HG03108 (cell line): ENCODE results near the gene SPTBN4.
"Not testable (repeated sequence)": the region's sequence is repeated elsewhere in the genome, so short reads cannot be mapped to it uniquely, and the experiment has no call there.

ENCODE experiments used
- ATAC-seq: cut with Tn5 transposase; IDR thresholded peaks from one replicate; pipeline ENCODE4 v1.9.1; 2021; ENCODE audit warnings: moderate library complexity; ENCODE audit not compliant: unreplicated experiment

Gene SPTBN4

DNA sequence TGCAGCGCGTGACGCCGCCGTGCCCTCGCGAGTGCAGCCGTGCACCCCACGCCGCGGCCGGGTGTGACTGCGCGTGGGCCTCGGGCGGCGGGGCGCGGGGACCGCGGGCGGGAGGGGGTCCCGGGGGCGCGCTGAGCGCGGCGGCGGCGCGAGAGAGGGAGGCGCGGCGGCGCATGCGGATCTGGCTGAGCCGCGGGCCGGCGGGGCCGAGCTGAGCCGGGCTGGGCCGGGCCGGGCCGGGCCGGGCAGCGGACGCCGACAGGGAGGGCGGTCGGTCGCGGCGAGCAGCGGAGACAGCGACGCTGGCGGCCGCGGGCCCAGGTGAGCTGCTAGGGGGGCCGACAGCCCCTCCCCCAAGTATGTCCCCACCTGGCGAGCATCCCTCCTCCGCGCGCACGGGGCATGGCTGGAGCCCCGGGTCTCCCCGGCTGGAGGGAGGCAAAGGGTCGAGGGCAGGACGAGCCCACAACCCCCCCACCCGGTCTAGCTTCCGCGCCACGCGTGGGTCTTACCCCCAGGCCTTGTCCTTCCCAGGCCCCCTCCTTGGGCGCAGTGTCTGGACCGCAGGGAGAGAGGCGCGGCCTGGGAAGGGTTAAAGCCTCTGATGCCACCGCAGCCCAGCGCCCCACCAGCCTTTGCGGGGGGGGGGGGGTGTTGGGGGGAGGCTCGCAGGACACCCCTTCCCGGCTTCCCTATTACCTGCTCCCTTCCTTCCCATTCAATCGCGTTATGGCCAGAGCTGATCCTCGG, at the start of gene SPTBN4:
Gene SPTBN4, plus strand, starts transcription at position 17 of the 750 bp plus-strand sequence. CDS start 5,621 bp downstream, outside the sequence.
- no peak for ATAC-seq

DNA sequence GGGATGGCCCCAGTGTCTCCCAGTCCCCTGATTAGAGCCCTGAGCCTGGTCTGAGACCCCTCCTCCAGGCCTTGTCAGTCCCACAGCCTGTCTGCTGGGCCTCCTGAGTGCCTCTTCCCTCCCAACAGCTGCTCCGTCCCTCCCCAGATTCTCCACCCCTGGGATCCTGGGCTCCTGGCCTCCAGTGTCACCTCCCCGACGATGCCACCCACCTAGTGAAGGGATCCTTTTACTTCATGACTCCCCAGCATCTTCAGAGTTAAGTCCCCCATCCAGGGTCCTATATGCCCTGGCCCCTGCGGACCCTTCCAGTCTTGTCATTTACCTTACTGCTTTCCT, 49.2 kb upstream of the SPTBN4 start:
- no peak for ATAC-seq

DNA sequence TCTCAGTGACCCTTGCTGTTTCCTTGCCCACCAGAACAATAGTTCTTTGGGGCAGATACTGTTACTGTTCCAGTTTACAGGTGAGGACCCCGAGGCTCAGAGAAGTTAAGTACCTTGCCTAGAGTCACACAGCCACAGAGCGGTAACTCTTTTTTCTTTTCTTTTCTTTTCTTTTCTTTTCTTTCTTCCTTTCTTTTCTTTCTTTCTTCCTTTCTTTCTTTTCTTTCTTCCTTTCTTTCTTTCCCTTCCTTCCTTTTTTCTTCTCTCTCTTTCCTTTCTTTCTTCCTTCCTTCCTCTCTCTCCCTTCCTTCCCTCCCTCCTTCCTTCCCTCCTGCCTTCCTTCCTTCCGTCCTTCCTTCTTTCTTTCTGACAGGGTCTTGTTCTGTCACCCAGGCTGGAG, 48.8 kb upstream of the SPTBN4 start:
- no peak for ATAC-seq

DNA sequence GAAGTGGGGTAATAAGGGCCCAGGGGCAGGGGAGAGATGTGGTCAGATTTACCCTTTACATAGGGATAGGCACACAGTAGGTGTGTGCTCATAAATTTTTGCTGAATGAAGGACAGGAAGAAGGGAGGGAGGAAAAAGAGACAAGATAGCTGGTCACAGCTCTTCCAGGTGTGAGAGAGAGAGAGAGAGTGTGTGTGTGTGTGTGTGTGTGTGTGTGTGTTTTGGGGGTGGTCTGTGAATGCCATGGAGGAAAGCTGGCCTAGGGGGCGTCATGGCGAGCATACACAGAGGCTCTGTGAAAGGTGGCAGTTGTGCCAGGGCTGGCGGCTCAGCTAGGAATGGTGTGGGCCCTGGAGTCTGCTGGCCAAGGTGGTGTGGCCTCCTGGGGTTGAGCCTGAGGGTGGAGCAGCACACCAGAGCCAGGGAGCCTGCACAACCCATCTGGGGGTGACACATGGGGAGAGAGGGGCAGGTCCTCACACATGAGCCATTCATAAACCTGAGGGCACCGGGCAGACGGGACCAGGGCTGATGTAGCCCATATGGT, 47.7 kb upstream of the SPTBN4 start:
- ATAC-seq = no peak

DNA sequence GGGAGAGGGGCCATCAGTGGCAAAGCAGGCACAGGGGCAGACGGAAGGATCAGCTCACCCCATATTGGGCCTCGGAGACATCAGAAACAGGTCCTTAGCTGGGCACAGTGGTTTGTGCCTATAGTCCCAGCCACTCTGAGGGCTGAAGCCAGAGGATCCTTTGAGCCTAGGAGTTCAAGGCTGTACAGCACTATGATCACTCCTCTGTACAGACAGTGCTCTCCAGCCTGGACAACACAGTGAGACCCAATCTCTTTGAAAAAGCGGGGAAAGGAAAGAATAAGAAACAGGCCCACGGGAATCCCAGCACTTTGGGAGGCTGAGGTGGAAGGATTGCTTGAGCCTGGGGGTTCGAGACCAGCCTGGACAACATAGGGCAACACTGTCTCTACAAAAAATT, 47.0 kb upstream of the SPTBN4 start:
- ATAC-seq = no peak

DNA sequence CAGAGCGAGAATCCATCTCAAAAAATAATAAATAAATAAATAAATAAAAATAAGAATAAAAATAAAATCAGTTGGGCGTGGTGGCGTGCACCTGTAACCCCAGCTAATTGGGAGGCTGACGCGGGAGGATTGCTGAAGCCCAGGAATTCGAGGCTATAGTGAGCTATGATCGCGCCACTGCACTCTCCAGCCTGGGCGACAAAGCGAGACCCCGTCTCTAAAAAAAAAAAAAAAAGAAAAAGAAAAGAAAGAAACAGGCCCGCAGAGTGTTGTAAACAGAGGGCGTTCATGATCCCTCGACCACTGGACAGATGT, 46.4 kb upstream of the SPTBN4 start:
- ATAC-seq = no peak

DNA sequence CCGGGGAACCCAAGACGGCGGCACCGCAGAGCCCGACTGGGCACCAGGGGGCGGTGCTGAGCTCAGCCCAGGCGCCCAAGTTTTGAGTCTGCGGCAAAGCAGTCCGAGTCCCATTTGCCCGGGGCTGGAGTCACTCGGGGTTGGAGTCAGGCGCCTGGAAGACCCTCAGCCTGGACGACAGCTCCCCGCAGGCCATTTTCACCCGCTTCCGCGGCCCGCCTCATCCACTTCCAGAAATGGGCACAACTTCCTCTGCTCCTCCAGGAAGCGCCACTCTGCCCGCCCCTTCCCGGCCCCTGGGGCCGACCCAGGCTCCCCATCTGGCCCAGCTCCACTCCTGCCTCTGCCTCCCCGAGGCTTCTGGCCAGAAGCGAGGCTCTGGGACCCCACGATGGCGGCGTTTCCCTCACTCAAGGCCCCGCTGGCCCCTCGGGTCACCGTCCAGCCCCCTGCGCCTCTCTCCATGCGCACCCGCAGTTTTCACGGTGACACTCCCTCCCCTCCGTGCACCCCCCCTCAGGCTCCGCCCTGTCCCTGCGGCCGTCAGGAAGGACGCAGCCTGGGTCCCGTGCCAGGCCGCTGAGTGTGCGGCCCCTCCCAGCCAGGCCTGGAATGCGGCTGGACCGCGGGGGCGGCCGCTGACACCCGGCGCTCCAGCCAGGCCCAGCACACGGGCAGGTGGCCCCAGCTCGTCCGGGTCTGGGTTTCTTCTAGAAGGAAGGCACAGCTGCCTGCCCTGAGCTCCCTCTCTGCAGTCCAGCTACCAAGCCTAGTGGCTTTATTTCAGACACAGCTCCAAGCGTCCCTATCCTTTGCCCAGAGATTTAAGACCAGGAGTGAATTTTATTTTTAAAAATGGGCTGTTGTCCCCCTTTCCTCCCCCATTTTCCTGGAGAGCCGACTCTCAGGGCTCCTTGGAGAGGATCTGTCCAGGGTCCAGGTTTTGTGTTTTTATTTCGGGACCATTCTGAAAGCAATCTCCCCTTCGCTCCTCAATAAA, 45.7 kb upstream of the SPTBN4 start:
- peak; percentile 36 for ATAC-seq

DNA sequence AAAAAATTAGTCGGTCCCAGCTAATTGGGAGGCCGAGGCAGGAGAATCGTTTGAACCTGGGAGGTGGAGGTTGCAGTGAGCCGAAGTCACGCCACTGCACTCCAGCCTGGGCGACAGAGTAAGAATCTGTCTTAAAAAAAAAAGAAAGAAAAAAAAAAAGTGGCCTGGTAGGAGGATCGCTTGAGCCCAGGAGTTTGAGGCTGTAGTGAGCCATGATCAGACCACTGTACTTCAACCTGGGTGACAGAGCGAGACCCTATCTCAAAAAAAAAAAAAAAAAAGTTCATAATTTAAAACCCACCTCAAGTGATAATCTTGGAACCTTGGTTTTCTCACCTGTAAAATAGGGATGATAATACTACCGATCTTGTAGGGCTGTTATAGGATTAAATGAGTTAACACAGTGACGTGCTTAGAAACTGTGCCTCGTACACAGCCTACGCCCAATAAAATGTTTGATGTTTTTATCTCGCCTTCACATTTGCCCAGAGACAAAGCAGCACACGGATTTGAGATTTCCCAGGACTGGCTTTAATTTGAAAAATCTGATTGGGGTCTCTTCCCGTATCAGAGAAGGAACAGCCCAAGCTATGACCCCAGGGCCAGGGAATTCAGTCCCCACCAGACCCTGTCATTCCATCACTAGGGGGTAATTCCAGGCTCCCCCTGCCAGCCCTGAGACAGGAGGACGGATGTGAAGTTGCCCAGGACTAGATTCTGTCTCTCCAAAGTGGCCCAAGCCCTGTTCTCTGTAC, 44.6 kb upstream of the SPTBN4 start:
- no peak for ATAC-seq

DNA sequence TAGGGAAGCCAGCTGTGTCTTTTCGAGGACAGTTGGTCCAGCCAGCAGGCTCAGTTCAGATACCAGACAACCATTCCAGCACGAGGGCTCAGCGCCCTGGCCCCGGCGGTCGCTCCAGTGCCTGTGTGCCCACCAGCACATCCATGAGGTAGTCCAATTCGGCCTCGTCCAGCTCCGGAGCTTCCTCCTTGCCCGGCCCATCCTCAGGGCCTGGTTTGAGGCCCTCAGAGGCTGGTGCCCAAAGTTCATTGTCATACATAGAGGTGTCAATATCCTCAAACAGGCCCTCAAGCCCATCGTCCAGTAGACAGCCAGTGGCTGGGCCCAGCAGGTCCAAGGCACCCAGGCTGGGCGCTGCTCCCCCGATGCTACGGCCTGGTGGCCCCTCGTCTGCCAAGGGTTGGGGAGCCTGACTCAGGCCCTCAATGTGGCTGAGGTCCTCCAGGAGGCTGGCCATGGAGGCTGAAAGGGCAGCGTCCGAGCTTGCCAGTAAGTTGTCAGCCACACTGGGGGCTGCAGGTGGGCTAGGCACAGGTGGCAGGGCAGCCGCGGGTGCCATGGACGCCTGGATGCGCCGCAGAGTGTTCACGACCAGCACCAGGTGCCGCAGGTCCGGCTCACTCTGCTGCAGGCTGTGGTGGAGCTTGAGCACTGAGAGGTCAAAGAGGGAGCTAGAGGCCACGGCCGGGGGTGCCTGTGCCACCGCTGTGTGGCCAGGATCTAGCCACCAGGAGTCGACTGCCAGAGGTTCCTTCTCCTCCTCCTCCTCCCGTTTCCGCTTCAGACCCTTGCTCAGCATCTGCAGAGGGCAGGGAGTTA, 43.8 kb upstream of the SPTBN4 start:
- ATAC-seq = no peak

DNA sequence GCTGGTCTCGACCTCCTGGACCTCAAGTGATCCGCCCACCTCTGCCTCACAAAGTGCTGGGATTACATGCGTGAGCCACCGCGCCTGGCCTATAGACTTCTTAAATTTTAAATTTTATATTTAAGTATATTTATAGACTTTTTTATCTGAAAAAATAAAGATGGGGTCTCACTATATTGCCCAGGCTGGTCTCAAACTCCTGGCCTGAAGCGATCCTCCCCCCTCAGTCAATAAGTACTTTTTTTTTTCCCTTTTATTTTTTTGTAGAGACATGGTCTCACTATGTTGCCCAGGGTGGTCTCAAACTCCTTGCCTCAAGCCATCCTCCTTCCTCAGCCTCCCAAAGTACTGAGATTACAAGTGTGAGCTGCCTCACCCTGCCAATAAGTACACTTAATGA, 42.9 kb upstream of the SPTBN4 start:
- no peak for ATAC-seq

DNA sequence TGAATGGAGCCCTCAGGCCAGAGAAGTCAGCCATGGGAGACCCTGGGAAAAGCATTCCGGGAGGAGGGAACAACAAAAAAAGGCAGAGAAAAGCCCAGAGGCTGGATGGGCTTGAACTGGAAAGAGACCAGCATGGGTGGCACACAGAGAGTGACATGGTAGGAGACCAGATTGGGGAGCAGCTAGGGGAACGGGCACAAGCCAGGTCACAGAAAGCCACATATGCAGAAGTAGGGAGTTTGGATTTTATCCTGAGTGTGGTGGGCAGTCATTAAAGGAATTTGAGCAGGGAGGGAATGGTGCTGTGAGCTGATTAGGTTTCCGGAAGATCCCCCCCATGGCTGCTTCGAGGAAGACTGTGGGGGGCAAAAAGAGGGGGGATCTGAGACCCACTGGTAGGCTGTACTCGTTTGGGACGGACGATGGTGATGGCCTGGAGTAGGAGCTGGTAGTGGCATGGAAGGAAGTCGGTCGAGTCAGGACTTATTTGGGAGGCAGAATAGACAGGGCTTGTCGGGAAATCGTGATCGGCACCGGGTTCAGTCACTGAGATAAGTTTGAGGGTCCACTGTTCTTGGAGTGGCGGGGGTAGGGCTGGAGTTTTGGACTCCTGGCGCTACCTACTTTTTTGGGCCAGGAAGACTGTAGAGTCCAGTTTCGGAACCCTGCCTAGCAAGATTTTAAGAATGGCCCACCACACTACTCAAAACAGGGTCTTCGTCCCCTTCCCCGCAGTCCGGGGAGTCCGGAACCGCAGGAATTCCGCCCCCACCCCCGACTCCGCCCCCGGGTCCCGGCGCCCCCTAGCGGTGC, 42.0 kb upstream of the SPTBN4 start:
- no peak for ATAC-seq

DNA sequence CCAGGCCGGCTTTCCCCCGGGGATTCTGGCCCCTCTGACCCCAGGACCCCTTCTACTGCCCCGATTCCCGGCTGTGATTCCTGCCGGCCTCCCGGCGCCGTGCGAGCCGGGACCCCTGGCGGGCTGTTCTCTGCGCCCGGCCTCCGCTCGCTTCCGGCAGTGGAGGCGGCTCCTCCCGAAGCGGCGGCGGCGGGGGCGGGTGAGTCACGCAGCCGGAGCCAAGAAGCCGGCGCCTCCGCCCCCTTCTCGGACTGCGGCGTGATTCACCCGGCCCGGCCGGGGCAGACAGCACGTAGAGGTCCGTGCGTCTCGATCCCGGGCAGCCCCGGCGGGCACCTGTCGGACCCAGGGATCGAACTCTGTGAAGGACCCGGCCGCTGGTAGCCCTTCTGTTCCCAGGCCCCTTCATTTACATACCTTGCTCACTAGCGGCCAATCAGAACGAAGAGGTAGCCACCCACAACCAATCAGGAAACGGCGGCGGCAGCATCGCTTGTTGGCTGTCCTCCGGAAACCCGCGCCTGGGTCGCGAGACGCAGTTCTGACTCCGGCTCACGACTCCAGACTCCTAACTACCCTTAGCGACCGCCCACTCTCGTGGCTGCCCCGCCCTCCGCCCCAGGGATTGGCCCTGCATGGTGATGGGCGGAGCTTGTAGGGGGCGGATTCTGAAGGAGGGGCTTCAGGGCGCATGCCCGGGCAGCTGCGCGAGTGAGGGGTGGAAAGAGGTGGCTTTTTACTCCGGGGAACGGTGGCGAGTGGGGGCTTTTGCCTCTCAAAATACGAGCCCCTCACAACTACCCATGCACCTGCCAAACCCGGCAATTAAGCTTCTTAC, 41.1 kb upstream of the SPTBN4 start, which contains the start of gene SERTAD1:
Gene SERTAD1, minus strand, starts transcription at position 543 of the 838 bp plus-strand sequence. CDS start 2,446 bp downstream, outside the sequence.
- ATAC-seq = peak; percentile 77

DNA sequence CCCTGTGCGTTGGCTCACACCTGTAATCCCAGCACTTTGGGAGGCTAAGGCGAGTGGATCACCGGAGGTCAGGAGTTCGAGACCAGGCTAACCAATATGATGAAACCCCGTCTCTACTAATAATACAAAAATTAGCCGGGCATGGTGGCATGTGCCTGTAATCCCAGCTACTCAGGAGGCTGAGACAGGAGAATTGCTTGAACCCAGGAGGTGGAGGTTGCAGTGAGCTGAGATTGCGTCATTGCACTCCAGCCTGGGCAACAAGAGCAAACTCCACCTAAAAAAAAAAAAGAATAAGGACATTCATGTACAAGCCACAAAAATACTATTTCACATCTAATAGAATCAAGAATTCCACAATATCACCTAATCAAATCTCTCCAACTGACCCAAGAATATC, 38.6 kb upstream of the SPTBN4 start:
- ATAC-seq = not testable (repeated sequence)

DNA sequence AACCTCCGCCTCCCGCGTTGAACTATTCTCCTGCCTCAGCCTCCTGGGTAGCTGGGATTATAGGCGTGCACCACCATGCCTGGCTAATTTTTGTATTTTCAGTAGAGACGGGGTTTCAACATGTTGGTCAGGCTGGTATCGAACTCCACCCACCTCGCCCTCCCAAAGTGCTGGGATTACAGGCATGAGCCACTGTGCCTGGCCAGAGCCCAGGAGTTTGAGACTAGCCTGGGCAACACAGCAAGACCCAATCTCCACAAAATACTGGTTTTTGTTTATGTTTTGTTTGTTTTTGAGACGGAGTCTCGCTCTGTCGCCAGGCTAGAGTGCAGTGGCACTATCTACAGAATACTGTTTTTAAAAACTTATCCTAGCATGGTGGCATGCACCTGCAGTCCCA, 36.6 kb upstream of the SPTBN4 start:
- ATAC-seq = not testable (repeated sequence)

DNA sequence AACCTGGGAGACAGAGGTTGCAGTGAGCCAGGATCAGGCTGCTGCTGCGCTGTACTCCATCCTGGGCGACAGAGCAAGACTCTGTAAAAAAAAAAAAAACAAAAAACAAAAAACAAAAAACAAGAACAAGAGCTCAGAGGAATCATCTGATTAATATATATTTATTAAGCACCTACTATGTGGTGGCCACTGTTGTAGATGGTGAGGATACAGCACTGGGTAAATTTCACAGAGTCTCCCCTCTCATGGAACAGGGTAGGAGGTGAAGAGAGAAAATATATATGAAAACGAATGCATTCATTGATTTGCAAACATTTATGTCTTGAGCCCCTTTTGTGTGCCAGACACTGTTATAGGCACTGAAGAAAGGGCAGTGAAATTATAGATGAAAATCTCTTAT, 35.1 kb upstream of the SPTBN4 start:
- no peak for ATAC-seq

DNA sequence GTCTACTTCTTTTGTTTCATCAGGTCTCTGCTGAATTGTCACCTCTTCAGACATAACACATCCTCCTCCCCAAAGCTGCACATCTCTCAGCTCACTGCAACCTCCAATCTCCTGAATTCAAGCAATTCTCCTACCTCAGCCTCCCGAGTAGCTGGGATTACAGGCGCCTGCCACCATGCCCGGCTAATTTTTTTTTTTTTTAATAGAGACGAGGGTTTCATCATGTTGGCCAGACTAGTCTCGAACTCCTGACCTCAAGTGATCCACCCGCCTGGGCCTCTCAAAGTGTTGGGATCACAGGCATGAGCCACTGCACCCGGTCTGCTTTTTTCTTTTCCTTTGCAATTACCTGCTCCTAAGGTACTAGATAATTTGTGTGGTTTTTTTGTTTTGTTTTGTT, 34.0 kb upstream of the SPTBN4 start:
- ATAC-seq = not testable (repeated sequence)

DNA sequence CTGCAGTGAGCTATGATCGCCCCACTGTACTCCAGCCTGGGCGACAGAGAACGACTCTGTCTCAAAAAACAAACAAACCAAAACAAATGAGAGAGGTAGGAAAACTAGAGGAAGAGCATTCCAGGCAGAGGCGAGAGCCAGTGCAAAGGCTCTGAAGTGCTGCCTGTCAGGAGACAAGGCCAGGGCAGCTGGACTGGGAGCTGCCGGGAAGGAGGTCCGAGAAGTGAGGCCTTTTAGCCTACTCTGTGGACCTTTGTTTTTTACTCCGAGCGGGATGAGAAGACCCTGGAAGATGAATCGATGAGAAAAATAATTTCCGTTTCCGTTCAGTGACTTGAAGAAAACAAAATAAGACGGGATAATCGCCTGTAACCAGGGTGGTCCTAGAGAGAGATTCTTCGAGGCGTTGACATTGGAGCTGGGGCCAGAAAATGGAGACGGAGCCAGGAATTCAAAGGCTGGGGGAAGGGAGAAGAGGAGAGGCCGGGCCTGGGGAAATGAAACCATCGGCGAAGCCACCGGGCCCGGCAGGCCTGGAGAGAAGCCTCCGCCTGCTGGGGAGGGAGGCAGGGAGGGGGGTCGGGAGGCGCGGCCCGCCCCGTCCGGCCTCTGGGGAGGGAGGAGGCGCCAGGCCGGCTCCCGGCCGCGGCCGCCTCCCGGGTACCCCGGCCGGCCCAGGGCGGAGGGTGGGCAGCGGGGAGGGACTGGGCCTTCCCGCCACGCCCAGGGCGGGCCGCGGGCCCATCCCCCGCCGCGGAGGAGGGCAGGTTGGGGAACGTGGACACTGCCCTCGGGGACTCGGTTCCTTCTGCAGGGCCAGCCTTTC, 33.2 kb upstream of the SPTBN4 start:
- ATAC-seq = peak; percentile 66

DNA sequence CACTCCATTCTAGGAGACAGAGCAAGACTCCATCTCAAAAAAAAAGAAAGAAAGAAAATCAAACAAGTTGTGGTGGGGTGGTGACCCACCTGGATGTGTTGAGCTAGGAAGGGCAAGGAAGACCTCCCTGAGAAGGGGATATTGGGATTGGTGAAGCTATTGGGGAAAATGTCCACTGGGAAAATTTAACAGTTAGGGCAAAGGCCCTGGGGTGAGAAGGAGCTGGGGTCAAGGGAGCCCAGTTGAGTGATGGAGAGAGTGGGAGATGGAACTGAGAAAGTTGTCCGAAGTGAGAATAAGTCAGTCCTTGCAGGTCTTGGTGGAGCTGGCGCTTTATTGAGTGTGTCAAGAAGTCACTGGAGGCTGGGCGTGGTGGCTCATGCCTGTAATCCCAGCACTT, 28.5 kb upstream of the SPTBN4 start:
- ATAC-seq = no peak
